SK-N-MC (cell line): ENCODE results near the gene TMEM147.

Source experiments
- EZH2 ChIP-seq: fragments of 200-600 bp; sonication (generic); IDR thresholded peaks from one replicate; pipeline ENCODE4 v1.6.1; 2017; ENCODE audit warnings: antibody characterized with exemption
- FOXP2 ChIP-seq: optimal IDR thresholded peaks from 2 replicates; pipeline ENCODE3; 2011; ENCODE audit warnings: mild to moderate bottlenecking, moderate library complexity; ENCODE audit not compliant: insufficient read depth; ENCODE audit errors: extremely low read length, control extremely low read depth
- POLR2AphosphoS5 ChIP-seq: IDR thresholded peaks from 2 replicates; pipeline ENCODE4 v1.6.1; 2012; ENCODE audit warnings: mild to moderate bottlenecking, low read depth, low read length, borderline replicate concordance

GRCh38 chr19:35556025-35556590, 10.7 kb downstream of the TMEM147 start:
- TF ChIP-seq EZH2 (no peak), POLR2AphosphoS5 (no peak), FOXP2 (no peak)
